BJ (cell line): ENCODE measurements around the gene FAM131B. TPM values are rescaled to one million over a fixed set of nuclear protein-coding genes. Genes with fewer than 3 reads are reported as not detected.

Experiments used
- CTCF ChIA-PET: fragments of 350-600 bp; formaldehyde crosslinking; extraction: SDS; loops from one replicate; lab custom pipeline; 2021; ENCODE audit warnings: antibody characterized with exemption, inconsistent platforms; lab: Yijun Ruan, JAX
- POLR2A ChIA-PET: fragments of 300-600 bp; sonication (Branson Sonifier 250); formaldehyde crosslinking; extraction: SDS; loops from one replicate; lab custom pipeline; 2021; ENCODE audit warnings: antibody characterized with exemption; lab: Charles Lee
- DNase-seq: peaks from one replicate; pipeline ENCODE4 v3.0.0-alpha.2; 2011; ENCODE audit warnings: low read depth
- H3K27me3 ChIP-seq: 2 replicates; pipeline ENCODE4 v1.6.0; 2011; ENCODE audit warnings: low read length; ENCODE audit not compliant: control insufficient read depth, insufficient read depth
- H3K36me3 ChIP-seq: 2 replicates; pipeline ENCODE4 v1.5.1; 2011; ENCODE audit warnings: low read length; ENCODE audit not compliant: control insufficient read depth, insufficient read depth
- H3K4me3 ChIP-seq: 2 replicates; pipeline ENCODE4 v1.5.1; 2011; ENCODE audit warnings: low read depth, mild to moderate bottlenecking, control low read depth, low read length
- CTCF ChIP-seq: IDR thresholded peaks from 2 replicates; pipeline ENCODE4 v1.5.1; 2011; ENCODE audit warnings: low read depth, mild to moderate bottlenecking, control low read depth, inconsistent platforms, low read length, moderate library complexity; ENCODE audit not compliant: insufficient read depth
- polyA plus RNA-seq: library from polyadenylated mRNA; depleted of rRNA; stranded (reverse); fragments of >200 nt; gene quantifications from 2 replicates; pipeline ENCODE4 v1.2.3, GENCODE V29; 2011

FAM131B gene
- polyA plus RNA-seq, 1 experiment, result 2.9 TPM

DNA sequence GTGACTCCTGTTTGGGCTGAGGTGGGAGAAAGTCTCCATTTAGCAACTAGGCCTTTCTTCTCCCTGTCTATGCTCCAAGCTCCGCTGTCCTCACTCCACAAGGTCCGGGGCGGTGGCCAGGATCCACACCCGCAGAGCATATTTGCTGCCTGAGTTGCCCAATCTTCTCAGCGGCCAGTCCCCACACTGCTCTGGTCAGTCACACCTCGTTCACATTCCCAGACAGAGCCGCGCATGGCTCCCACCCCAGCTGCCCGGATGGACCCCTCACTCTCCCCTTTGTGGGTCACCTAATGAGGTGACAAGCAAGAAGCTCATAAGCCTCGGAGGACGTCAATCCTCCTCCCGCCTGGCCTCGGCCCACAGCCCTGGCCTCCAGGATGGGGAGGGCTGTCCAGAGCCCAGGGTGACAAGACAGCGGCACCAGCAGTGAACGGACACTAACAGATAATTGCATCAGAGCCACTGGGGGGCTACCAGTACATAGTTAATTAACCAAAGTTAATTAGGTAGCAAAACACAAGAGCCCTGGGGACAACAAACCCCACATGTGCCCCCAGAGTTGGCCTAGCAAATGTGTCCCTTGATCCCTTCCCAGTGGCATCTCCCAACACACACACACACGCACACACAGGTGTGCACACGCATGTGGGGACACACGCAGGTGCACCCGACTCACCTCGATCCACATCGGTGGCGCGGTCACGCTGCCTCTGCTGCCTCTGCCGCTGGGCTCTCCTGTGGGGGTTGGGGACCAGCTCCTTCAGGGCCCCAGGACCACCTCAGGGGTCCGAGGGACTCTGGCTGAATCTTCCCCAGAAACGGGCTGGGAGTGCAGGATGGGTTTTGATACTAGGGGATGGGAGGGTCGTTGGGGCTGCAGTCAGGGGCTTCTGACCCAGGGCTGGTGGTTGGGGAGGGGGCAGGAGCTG lies 34.4 kb upstream of the FAM131B start:
- Histone ChIP-seq H3K4me3 (no peak overlapping the region), H3K27me3 (no peaks in the 10 kb centered on the region), H3K36me3 (peaks cover 2% of the 10 kb centered on the region; the same call in 1 of the 2 replicates)
- no peak for DNase-seq
- TF ChIP-seq CTCF, result no peak
- ChIA-PET POLR2A (interaction anchor here (1.0 kb wide), 1 partner anchor 11 kb away, joined by 4 read pairs; no protein-coding TSS in a partner anchor), CTCF (interaction anchor here (0.7 to 2.6 kb wide), 6 partner anchors 13 to 98 kb away, joined by 3 to 7 read pairs (median 4); no protein-coding TSS in a partner anchor)

- Histone ChIP-seq H3K27me3 (no peaks in the 10 kb centered on the region), H3K4me3 (no peak overlapping the region), H3K36me3 (peaks cover 8% of the 10 kb centered on the region)
- no peak for TF ChIP-seq CTCF
- ChIA-PET POLR2A (interaction anchor here (1.0 kb wide), 1 partner anchor 12 kb away, joined by 4 read pairs; no protein-coding TSS in a partner anchor), CTCF (interaction anchor here (0.7 to 2.6 kb wide), 7 partner anchors 8 to 50 kb away, joined by 3 to 7 read pairs (median 4); no protein-coding TSS in a partner anchor)
- no peak for DNase-seq
Measured at GRCh38 chr7:143396182-143396581, 33.7 kb upstream of the FAM131B start.

- DNase-seq, result no peak
Measured at GRCh38 chr7:143395187-143396149, 33.0 kb upstream of the FAM131B start.

GRCh38 chr7:143394777-143395176 lies 32.3 kb upstream of the FAM131B start:
- no peaks in the 10 kb centered on the region for H3K27me3 ChIP-seq
- DNase-seq, result no peak
- CTCF ChIA-PET, result interaction anchor here (0.6 to 2.7 kb wide), 4 partner anchors 10 to 81 kb away, joined by 3 to 12 read pairs (median 5); no protein-coding TSS in a partner anchor
- peaks cover 18% of the 10 kb centered on the region for H3K36me3 ChIP-seq
- no peak for TF ChIP-seq CTCF
- no peak overlapping the region for H3K4me3 ChIP-seq
- POLR2A ChIA-PET, result no interaction called here

More at GRCh38 chr7:143395187-143396149, 33.0 kb upstream of the FAM131B start:
- H3K27me3 ChIP-seq, result no peaks in the 10 kb centered on the region
- H3K36me3 ChIP-seq, result peaks cover 12% of the 10 kb centered on the region
- ChIA-PET POLR2A (no interaction called here), CTCF (interaction anchor here (0.6 to 2.6 kb wide), 8 partner anchors 9 to 82 kb away, joined by 3 to 7 read pairs (median 4); no protein-coding TSS in a partner anchor)
- H3K4me3 ChIP-seq, result no peak overlapping the region
- no peak for TF ChIP-seq CTCF
